DMS79 treated with DMSO at 0.1 percent for 48 hours (cell line): ENCODE data around the gene FXR2.

Source experiments
- DNase-seq: peaks from one replicate; lab custom pipeline; 2025; lab: John Stamatoyannopoulos, UW

Gene FXR2

DNA sequence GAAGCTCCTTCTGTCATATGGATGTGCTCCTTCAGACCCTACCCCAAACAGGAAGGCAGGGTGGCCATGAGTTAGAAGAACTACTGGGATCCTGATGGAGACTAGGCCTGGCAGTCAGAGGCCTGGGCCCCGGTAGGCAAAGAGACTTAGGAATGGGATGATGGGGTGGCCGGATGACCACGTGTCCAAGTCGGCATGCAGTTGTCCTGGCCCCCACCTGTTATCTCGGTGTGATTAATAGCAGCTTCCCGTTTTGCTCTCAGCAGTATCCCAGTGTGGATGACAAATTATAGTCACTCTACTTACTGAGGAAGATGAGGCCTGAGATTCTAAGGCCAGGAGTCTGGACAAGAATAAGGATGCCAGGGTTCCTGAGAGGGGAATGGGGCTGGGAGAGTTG, 64.4 kb downstream of the FXR2 start:
- DNase-seq: no peak

DNA sequence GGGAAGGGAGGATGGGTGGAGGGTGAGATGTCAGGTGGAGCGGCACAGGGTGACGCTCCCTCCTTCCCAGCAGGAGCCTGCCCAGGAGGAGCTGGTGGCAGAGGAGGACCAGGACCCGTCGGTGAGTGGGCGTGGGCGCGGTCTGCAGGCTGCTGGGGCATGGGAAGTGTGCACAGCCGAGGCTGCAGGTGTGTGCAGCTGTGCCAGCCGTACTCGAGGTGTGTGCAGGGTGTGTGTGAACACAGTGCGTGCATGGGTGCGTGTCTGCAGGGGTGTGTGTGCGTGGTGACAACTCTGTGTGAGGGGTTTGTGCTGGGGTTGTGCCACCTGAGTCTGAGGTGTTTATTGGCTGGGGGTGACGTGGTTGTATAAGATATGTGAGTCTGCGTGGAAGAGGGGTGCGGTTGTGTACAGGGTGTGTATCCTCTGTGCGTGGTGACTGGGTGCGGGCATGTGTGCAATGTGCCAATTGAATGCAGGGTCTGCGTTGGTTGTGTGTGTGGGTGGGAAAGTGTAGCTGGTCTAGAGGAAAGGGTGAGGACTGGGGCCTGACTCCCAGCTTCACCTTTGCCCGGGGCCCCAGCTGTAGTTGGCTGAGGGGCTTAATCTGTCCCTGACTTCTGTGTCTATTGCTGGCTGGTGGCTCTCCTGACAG, 65.2 kb downstream of the FXR2 start:
- DNase-seq: no peak

DNA sequence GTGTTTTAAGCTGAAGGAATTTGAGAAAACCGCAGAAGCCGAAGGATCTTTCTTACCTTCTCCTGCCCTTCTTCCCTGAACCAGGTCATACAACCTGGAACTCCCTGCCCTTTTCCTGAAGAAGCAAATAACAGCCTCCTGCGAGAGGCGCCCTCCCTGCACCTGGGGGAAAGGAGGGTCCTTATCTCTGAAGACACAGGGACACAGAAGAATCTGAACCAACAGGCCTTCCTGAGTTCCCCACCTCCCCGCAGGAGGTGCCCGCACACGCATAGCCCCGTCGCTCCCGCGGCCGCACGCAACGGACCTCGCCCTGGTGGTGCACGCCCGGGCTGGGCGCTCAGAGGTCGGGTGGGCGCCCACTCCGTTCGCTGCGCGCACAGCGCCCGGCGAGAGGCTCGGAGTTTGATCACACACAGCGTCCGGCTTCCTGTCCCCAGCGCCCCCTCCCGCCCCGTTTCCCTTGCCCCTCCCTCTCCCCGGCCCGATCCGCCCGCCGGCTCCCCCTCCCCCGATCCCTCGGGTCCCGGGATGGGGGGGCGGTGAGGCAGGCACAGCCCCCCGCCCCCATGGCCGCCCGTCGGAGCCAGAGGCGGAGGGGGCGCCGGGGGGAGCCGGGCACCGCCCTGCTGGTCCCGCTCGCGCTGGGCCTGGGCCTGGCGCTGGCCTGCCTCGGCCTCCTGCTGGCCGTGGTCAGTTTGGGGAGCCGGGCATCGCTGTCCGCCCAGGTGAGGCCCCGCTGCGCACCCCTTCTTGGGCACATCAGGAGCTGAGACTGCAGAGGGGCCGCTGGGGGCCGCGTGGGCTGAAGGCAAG, 65.9 kb downstream of the FXR2 start, which contains the start of gene TNFSF12:
Gene TNFSF12, plus strand, starts transcription at position 474 of the 816 bp plus-strand sequence. Its CDS starts 96 bp downstream, at position 570.
- DNase-seq: no peak

DNA sequence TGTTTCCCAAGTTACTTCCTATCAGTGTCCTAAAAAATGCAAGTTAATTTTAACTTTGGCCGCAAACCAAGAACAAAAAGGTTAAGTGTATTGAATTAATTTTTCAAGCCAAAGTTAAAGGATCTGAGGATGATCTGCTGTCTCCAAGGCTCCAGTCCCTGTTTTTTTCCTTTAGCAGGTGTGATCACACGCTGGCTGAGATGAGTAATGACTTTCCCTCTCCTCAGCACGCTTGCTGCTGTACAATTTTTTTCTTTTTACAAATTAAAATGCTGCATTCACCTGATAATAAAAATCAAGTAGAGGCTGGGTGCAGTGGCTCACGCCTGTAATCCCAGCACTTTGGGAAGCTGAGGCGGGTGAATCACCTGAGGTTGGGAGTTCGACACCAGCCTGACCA, 69.8 kb downstream of the FXR2 start:
- DNase-seq: no peak
